A673 (cell line): ENCODE data around the gene SLC25A5. TPM values are rescaled to one million over a fixed set of nuclear protein-coding genes. Genes with fewer than 3 reads are reported as not detected.

Experiments
- BruUV-seq: library from RNA; stranded (reverse); fragments of 400-500 nt; replicated peaks from 2 replicates; lab custom pipeline; 2021; lab: Mats Ljungman, UMichigan
- CTCF ChIA-PET: fragments of 300-600 bp; sonication (Branson Sonifier 250); formaldehyde crosslinking; loops from one replicate; lab custom pipeline; 2022; ENCODE audit warnings: antibody characterized with exemption; lab: Charles Lee
- POLR2A ChIA-PET: fragments of 300-600 bp; sonication (Branson Sonifier 250); formaldehyde crosslinking; loops from one replicate; lab custom pipeline; 2022; ENCODE audit warnings: antibody characterized with exemption; ENCODE audit not compliant: low non-redundant PET; lab: Charles Lee
- DNase-seq: peaks from one replicate; pipeline ENCODE4 v3.0.0-alpha.2; 2015; ENCODE audit warnings: low spot score
- H3K27ac ChIP-seq: fragments of 200-600 bp; sonication (generic); 2 replicates; pipeline ENCODE4 v1.5.1; 2016; ENCODE audit warnings: mixed run types, low read depth, mild to moderate bottlenecking, mixed read lengths, antibody characterized with exemption, low read length; ENCODE audit not compliant: poor library complexity, severe bottlenecking
- H3K27me3 ChIP-seq: fragments of 200-600 bp; sonication (generic); replicated peaks from 2 replicates; pipeline ENCODE4 v1.6.1; 2017; ENCODE audit warnings: mixed run types, low read depth, mild to moderate bottlenecking, mixed read lengths, antibody characterized with exemption, low read length; ENCODE audit not compliant: insufficient read depth, poor library complexity
- H3K36me3 ChIP-seq: fragments of 200-600 bp; sonication (generic); 2 replicates; pipeline ENCODE4 v1.6.1; 2016; ENCODE audit warnings: mixed run types, mild to moderate bottlenecking, mixed read lengths, antibody characterized with exemption, low read length; ENCODE audit not compliant: insufficient read depth, poor library complexity, severe bottlenecking
- H3K4me1 ChIP-seq: fragments of 200-600 bp; sonication (generic); 2 replicates; pipeline ENCODE4 v1.6.1; 2017; ENCODE audit warnings: mixed run types, mild to moderate bottlenecking, mixed read lengths, antibody characterized with exemption, low read length; ENCODE audit not compliant: insufficient read depth, poor library complexity, severe bottlenecking
- H3K4me3 ChIP-seq: fragments of 200-600 bp; sonication (generic); 2 replicates; pipeline ENCODE4 v1.5.1; 2016; ENCODE audit warnings: low read depth, mixed run types, mild to moderate bottlenecking, mixed read lengths, low read length; ENCODE audit not compliant: poor library complexity, severe bottlenecking
- H3K9me3 ChIP-seq: fragments of 200-600 bp; sonication (generic); 2 replicates; pipeline ENCODE4 v1.6.1; 2016; ENCODE audit warnings: mixed run types, low read depth, mild to moderate bottlenecking, mixed read lengths, antibody characterized with exemption, low read length; ENCODE audit not compliant: poor library complexity, severe bottlenecking
- CTCF ChIP-seq: fragments of 300-800, 200-600 bp; sonication (generic); conservative IDR thresholded peaks from 2 replicates; pipeline ENCODE4 v1.5.1; 2017; ENCODE audit warnings: low read depth, mild to moderate bottlenecking, antibody characterized with exemption, low read length, moderate library complexity, mixed read lengths
- EZH2 ChIP-seq: fragments of 200-600 bp; sonication (generic); IDR thresholded peaks from 2 replicates; pipeline ENCODE4 v1.6.1; 2017; ENCODE audit warnings: borderline replicate concordance, low read depth, mild to moderate bottlenecking, mixed read lengths, antibody characterized with exemption, low read length; ENCODE audit not compliant: poor library complexity, severe bottlenecking
- intact Hi-C: fragments of 100-400 bp; cut with micrococcal nuclease; formaldehyde crosslinking; loops from one replicate; pipeline ENCODE4 v1.10.0; 2022; ENCODE audit not compliant: unreplicated experiment
- total RNA-seq: library from RNA; stranded (reverse); gene quantifications from 2 replicates; pipeline ENCODE4 v1.2.3, GENCODE V29; 2021

Gene SLC25A5
- total RNA-seq, 1 experiment from 2014 or later: 368 TPM

DNA sequence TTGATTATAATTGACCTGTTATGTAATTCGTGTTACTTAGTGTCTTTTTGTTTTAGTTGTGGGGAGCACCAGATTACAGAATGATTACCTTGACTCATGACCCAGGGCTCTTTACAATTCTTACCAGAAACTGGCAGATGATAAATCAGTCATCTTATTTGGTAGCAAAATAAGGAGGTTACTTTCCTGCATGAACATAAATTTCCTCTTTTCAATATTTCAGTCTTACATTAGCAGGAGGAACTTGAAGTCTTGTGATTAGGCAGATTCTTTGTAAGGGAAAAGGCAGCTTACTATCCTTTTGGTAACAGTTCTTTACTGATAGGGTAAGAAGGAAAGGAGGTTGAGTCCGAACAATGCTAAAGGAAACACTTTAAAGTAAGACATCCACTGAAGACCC is 26.0 kb upstream of the SLC25A5 start:
- intact Hi-C loops: no loop called here
- no peaks in the 10 kb centered on the region for H3K4me1 ChIP-seq
- H3K36me3 ChIP-seq: no peaks in the 10 kb centered on the region
- H3K27me3 ChIP-seq: no peaks in the 10 kb centered on the region
- no peak for DNase-seq
- no peaks in the 10 kb centered on the region for H3K9me3 ChIP-seq
- no peak overlapping the region for H3K4me3 ChIP-seq
- no peak for TF ChIP-seq CTCF
- TF ChIP-seq EZH2: no peak
- BruUV-seq: no TSS peak
- CTCF ChIA-PET: no interaction called here
- no peak overlapping the region for H3K27ac ChIP-seq
- POLR2A ChIA-PET: no interaction called here

DNA sequence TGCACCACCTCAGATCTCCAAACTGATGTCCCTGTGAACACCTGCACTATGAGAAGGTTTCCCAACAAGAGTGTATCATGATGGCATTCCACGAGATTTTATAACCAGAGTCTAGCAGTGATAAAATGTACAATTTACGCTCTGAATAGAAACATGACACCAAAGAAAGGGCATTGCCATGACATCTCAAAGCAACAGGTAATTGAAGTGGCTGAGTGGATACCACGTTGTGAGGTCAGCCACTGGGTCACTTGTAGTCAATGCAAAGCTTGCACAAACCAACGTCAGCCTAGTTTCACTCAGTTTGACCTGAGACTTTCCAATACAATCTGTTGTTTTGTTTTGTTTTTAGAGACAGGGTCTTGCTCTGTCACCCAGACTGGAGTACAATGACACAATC is 15.0 kb upstream of the SLC25A5 start:
- Histone ChIP-seq H3K4me1 (no peaks in the 10 kb centered on the region), H3K4me3 (no peak overlapping the region), H3K27me3 (no peaks in the 10 kb centered on the region), H3K36me3 (no peaks in the 10 kb centered on the region), H3K9me3 (no peaks in the 10 kb centered on the region), H3K27ac (no peak overlapping the region)
- BruUV-seq: no TSS peak
- POLR2A ChIA-PET: no interaction called here
- no peak for DNase-seq
- intact Hi-C loops: no loop called here
- TF ChIP-seq EZH2 (no peak), CTCF (no peak)
- CTCF ChIA-PET: no interaction called here

GRCh38 chrX:119455264-119455663 is 13.0 kb upstream of the SLC25A5 start:
- Histone ChIP-seq H3K4me3 (no peak overlapping the region), H3K4me1 (no peaks in the 10 kb centered on the region), H3K27me3 (no peaks in the 10 kb centered on the region), H3K9me3 (no peaks in the 10 kb centered on the region), H3K36me3 (no peaks in the 10 kb centered on the region), H3K27ac (no peak overlapping the region)
- intact Hi-C loops: no loop called here
- DNase-seq: no peak
- POLR2A ChIA-PET: no interaction called here
- no TSS peak for BruUV-seq
- CTCF ChIA-PET: no interaction called here
- TF ChIP-seq CTCF (no peak), EZH2 (no peak)
